ENCODE measurements around the gene PCDHGB1. TPM values are rescaled to one million over a fixed set of nuclear protein-coding genes. Genes with fewer than 3 reads are reported as not detected.
"Not testable (repeated sequence)": the region's sequence is repeated elsewhere in the genome, so short reads cannot be mapped to it uniquely, and the experiment has no call there.

PCDHGB1 gene
- total RNA-seq, 4 donors from 2014 or later = 0.75 to 2.3 (median 1.5) TPM

- TF ChIP-seq CTCF (IDR thresholded peaks at IDR 0.05; ENCODE audit: low read depth) = not testable (repeated sequence)
Measured at GRCh38 chr5:141397756-141398551, 48.1 kb downstream of the PCDHGB1 start, which contains the start of gene PCDHGB5. TSS of gene PCDHGB5 (plus strand) at chr5:141397947. CDS start at chr5:141398128, 181 bp downstream.

DNA sequence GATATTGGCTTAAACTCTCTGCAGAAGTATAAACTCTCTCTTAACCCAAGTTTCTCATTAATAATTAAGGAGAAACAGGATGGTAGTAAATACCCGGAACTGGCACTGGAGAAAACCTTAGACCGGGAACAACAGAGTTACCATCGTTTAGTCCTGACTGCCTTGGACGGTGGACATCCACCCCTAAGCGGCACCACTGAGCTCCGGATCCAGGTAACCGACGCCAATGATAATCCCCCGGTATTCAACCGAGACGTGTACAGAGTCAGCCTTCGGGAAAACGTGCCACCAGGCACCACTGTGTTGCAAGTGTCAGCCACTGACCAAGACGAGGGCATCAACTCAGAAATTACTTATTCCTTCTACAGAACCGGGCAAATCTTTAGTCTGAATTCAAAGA is 48.7 kb downstream of the PCDHGB1 start:
- TF ChIP-seq CTCF (IDR thresholded peaks at IDR 0.05; ENCODE audit: low read depth) = no peak

DNA sequence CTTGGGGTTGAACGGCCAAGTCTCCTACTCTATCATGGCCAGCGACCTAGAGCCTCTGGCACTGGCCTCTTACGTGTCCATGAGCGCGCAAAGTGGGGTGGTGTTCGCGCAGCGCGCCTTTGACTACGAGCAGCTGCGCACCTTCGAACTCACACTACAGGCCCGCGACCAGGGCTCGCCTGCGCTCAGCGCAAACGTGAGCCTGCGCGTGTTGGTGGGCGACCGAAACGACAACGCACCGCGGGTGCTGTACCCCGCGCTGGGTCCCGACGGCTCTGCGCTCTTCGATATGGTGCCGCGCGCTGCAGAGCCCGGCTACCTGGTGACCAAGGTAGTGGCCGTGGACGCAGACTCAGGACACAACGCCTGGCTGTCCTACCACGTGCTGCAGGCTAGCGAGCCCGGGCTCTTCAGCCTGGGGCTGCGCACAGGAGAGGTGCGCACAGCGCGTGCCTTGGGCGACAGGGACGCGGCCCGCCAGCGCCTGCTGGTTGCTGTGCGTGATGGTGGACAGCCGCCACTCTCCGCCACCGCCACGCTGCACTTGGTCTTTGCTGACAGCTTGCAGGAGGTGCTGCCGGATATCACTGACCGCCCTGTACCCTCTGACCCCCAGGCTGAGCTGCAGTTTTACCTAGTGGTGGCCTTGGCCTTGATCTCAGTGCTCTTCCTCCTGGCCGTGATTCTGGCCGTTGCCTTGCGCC is 49.8 kb downstream of the PCDHGB1 start:
- no peak for TF ChIP-seq CTCF (IDR thresholded peaks at IDR 0.05; ENCODE audit: low read depth)

Other genes with a start within 250 kb of the PCDHGB1 start
- gene PCDHB3, start 249.6 kb upstream of the PCDHGB1 start, total RNA-seq = 1 to 10 TPM in 3 of 4 donors, under 1 TPM in 1; 0.85 to 3.8 (median 2.4) TPM
- gene PCDHB4, start 228.3 kb upstream of the PCDHGB1 start, total RNA-seq = 1 to 10 TPM; 2.0 to 7.0 (median 4.1) TPM
- gene PCDHB5, start 214.9 kb upstream of the PCDHGB1 start, total RNA-seq = 1 to 10 TPM in 2 of 4 donors, under 1 TPM in 2; 0.33 to 3.4 (median 1.6) TPM
- gene PCDHB6, start 200.0 kb upstream of the PCDHGB1 start, total RNA-seq = 1 to 10 TPM in 1 of 4 donors, under 1 TPM in 2, not detected in 1; 0.85 to 1.3 (median 0.94) TPM
- gene PCDHB7, start 177.5 kb upstream of the PCDHGB1 start, total RNA-seq = 1 to 10 TPM in 3 of 4 donors, under 1 TPM in 1; 0.49 to 1.5 (median 1.3) TPM
- 1 to 10 TPM in 1 of 4 donors, under 1 TPM in 3; 0.38 to 1.1 (median 0.67) TPM for gene PCDHB8, start 172.3 kb upstream of the PCDHGB1 start, total RNA-seq
- gene PCDHB16, start 167.7 kb upstream of the PCDHGB1 start, total RNA-seq = 1 to 10 TPM; 2.2 to 4.9 (median 2.7) TPM
- 1 to 10 TPM; 1.0 to 2.4 (median 2.1) TPM for gene PCDHB9, start 162.9 kb upstream of the PCDHGB1 start, total RNA-seq
- 1 to 10 TPM; 2.4 to 4.7 (median 2.4) TPM for gene PCDHB10, start 157.7 kb upstream of the PCDHGB1 start, total RNA-seq
- 1 to 10 TPM; 1.4 to 3.5 (median 2.1) TPM for gene PCDHB11, start 150.5 kb upstream of the PCDHGB1 start, total RNA-seq
- gene PCDHB12, start 141.4 kb upstream of the PCDHGB1 start, total RNA-seq = 1 to 10 TPM; 1.0 to 3.1 (median 2.3) TPM
- 1 to 10 TPM; 1.9 to 3.8 (median 2.8) TPM for gene PCDHB13, start 136.2 kb upstream of the PCDHGB1 start, total RNA-seq
- 1 to 10 TPM; 1.8 to 3.8 (median 2.1) TPM for gene PCDHB14, start 126.8 kb upstream of the PCDHGB1 start, total RNA-seq
- gene PCDHB15, start 104.7 kb upstream of the PCDHGB1 start, total RNA-seq = 1 to 10 TPM in 2 of 4 donors, under 1 TPM in 2; 0.34 to 1.9 (median 0.96) TPM
- gene SLC25A2, start 46.0 kb upstream of the PCDHGB1 start, total RNA-seq = 1 to 10 TPM in 2 of 4 donors, under 1 TPM in 2; 0.85 to 2.3 (median 1.0) TPM
- gene TAF7, start 29.3 kb upstream of the PCDHGB1 start, total RNA-seq = 10 to 100 TPM; 41.1 to 77.9 (median 50.1) TPM
- under 1 TPM; under 0.01 to 0.38 (median 0.33) TPM for gene PCDHGA1, start 19.6 kb upstream of the PCDHGB1 start, total RNA-seq
- 1 to 10 TPM; 2.3 to 6.5 (median 2.6) TPM for gene PCDHGA2, start 11.3 kb upstream of the PCDHGB1 start, total RNA-seq
- 1 to 10 TPM; 1.8 to 3.6 (median 2.4) TPM for gene PCDHGA3, start 6.3 kb upstream of the PCDHGB1 start, total RNA-seq
- 1 to 10 TPM; 2.7 to 4.0 (median 3.5) TPM for gene PCDHGA4, start 4.9 kb downstream of the PCDHGB1 start, total RNA-seq
- 1 to 10 TPM; 2.1 to 5.3 (median 3.8) TPM for gene PCDHGB2, start 9.9 kb downstream of the PCDHGB1 start, total RNA-seq
- gene PCDHGA5, start 14.1 kb downstream of the PCDHGB1 start, total RNA-seq = 1 to 10 TPM; 2.7 to 5.8 (median 3.3) TPM
- 1 to 10 TPM; 1.5 to 4.4 (median 1.9) TPM for gene PCDHGB3, start 20.1 kb downstream of the PCDHGB1 start, total RNA-seq
- gene PCDHGA6, start 23.8 kb downstream of the PCDHGB1 start, total RNA-seq = 1 to 10 TPM; 3.1 to 6.2 (median 3.4) TPM
- 1 to 10 TPM; 1.8 to 5.1 (median 3.7) TPM for gene PCDHGA7, start 32.6 kb downstream of the PCDHGB1 start, total RNA-seq
- 1 to 10 TPM; 2.3 to 4.1 (median 3.1) TPM for gene PCDHGB4, start 37.6 kb downstream of the PCDHGB1 start, total RNA-seq
- gene PCDHGA8, start 42.5 kb downstream of the PCDHGB1 start, total RNA-seq = 1 to 10 TPM; 1.5 to 2.8 (median 1.5) TPM
- 1 to 10 TPM; 5.3 to 7.0 (median 6.7) TPM for gene PCDHGB5, start 47.8 kb downstream of the PCDHGB1 start, total RNA-seq
- gene PCDHGA9, start 52.7 kb downstream of the PCDHGB1 start, total RNA-seq = 1 to 10 TPM; 4.1 to 8.3 (median 5.6) TPM
- 1 to 10 TPM; 4.6 to 7.7 (median 5.8) TPM for gene PCDHGB6, start 57.9 kb downstream of the PCDHGB1 start, total RNA-seq
- gene PCDHGA10, start 62.9 kb downstream of the PCDHGB1 start, total RNA-seq = 1 to 10 TPM; 4.4 to 6.0 (median 4.6) TPM
- gene PCDHGB7, start 67.6 kb downstream of the PCDHGB1 start, total RNA-seq = 10 to 100 TPM in 1 of 4 donors, 1 to 10 TPM in 3; 7.2 to 10.4 (median 8.2) TPM
- 1 to 10 TPM; 3.4 to 6.2 (median 4.2) TPM for gene PCDHGA11, start 71.0 kb downstream of the PCDHGB1 start, total RNA-seq
- gene PCDHGA12, start 80.4 kb downstream of the PCDHGB1 start, total RNA-seq = 1 to 10 TPM; 3.8 to 9.2 (median 5.7) TPM
- gene PCDHGC3, start 125.9 kb downstream of the PCDHGB1 start, total RNA-seq = 10 to 100 TPM; 16.5 to 35.4 (median 30.4) TPM
- 10 to 100 TPM in 1 of 4 donors, 1 to 10 TPM in 3; 1.0 to 10.9 (median 1.9) TPM for gene PCDHGC4, start 134.9 kb downstream of the PCDHGB1 start, total RNA-seq
- gene PCDHGC5, start 139.0 kb downstream of the PCDHGB1 start, total RNA-seq = 1 to 10 TPM in 2 of 4 donors, under 1 TPM in 2; 0.82 to 1.8 (median 1.2) TPM

Data from subcutaneous adipose tissue (tissue), 4 donors.